Glutamatergic neuron (in vitro differentiated cells): Measurements from ENCODE around the gene FAM210B. TPM values are rescaled to one million over a fixed set of nuclear protein-coding genes. Genes with fewer than 3 reads are reported as not detected.
"Not testable (repeated sequence)": the region's sequence is repeated elsewhere in the genome, so short reads cannot be mapped to it uniquely, and the experiment has no call there.

Experiments
- DNase-seq: peaks from one replicate; pipeline ENCODE4 v3.0.0; 2022
- H3K27ac Mint-ChIP-seq: one replicate; pipeline ENCODE4 v1.8.0; 2020; ENCODE audit warnings: mild to moderate bottlenecking, mixed read lengths, inconsistent platforms; ENCODE audit not compliant: unreplicated experiment
- H3K27me3 Mint-ChIP-seq: one replicate; pipeline ENCODE4 v1.8.0; 2020; ENCODE audit warnings: mild to moderate bottlenecking, moderate library complexity, mixed read lengths, inconsistent platforms; ENCODE audit not compliant: unreplicated experiment
- H3K36me3 Mint-ChIP-seq: one replicate; pipeline ENCODE4 v1.8.0; 2020; ENCODE audit warnings: mild to moderate bottlenecking, mixed read lengths, inconsistent platforms; ENCODE audit not compliant: unreplicated experiment
- H3K4me1 Mint-ChIP-seq: one replicate; pipeline ENCODE4 v1.8.0; 2020; ENCODE audit warnings: mild to moderate bottlenecking, low read depth, mixed read lengths, inconsistent platforms; ENCODE audit not compliant: unreplicated experiment
- H3K4me3 Mint-ChIP-seq: one replicate; pipeline ENCODE4 v1.8.0; 2020; ENCODE audit warnings: mild to moderate bottlenecking, mixed read lengths, inconsistent platforms; ENCODE audit not compliant: unreplicated experiment
- H3K9me3 Mint-ChIP-seq: one replicate; pipeline ENCODE4 v1.8.0; 2020; ENCODE audit warnings: mild to moderate bottlenecking, moderate library complexity, mixed read lengths, inconsistent platforms; ENCODE audit not compliant: unreplicated experiment
- CTCF ChIP-seq: fragments of 200-600 bp; sonication (generic); IDR thresholded peaks from one replicate; pipeline ENCODE4 v1.5.0; 2021; ENCODE audit not compliant: partially characterized antibody, unreplicated experiment
- total RNA-seq: library from RNA; stranded (reverse); fragmentation: NEBNext Ultra II Directional; extraction: Animal tissue kit (Norgen Biotek cat#: 25700); gene quantifications from one replicate; pipeline ENCODE4 v1.2.1, GENCODE V29; 2021; ENCODE audit not compliant: unreplicated experiment

FAM210B gene
- total RNA-seq, 1 donor from 2014 or later: 86.1 TPM

DNA sequence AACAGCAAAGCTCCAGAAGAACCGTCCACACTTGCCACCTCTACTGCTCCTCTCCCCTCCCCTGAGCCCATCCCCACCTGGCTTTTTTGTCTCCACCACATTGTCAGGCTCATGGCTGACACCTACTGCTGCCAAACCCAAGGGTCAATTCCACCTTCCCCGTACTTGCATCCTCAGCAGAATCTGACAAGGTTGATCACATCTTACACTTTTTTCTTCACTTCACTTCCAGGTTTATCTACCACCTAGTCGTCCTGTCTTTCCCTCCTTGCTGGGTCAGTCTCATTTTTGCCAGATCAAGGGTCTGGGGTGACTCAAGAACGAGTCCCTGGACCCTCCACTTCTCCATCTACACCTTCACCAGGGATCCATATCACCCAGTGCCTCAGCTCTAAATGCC is 30.1 kb downstream of the FAM210B start:
- Mint-ChIP-seq H3K4me3 (peak overlapping the region; percentile 1), H3K27ac (no peak overlapping the region), H3K36me3 (no peaks in the 10 kb centered on the region), H3K27me3 (no peaks in the 10 kb centered on the region), H3K9me3 (no peaks in the 10 kb centered on the region), H3K4me1 (peaks cover 29% of the 10 kb centered on the region)
- DNase-seq: no peak
- TF ChIP-seq CTCF: no peak

DNA sequence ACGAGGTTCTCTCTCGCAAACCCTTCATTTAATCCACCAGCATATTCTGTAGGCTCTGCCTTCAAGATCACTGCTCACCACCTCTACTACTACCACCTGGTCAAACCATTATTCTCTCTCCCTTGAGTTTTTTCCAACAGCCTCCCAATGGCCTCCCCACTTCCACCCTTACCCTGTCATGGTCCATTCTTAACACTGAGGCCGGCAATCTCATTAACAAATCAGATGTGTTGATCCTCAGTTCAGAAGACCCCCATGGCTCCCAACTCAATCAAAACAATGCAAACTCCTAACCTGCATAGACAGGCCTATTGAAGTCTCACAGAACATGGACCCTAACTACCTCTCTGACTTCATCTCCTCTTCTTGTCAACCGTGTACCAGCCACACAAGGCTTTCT is 31.0 kb downstream of the FAM210B start:
- Mint-ChIP-seq H3K36me3 (no peaks in the 10 kb centered on the region), H3K4me3 (no peak overlapping the region), H3K27me3 (no peaks in the 10 kb centered on the region), H3K27ac (no peak overlapping the region), H3K9me3 (no peaks in the 10 kb centered on the region), H3K4me1 (peaks cover 25% of the 10 kb centered on the region)
- TF ChIP-seq CTCF: no peak
- DNase-seq: no peak

- not testable (repeated sequence) for H3K27me3 Mint-ChIP-seq, H3K36me3 Mint-ChIP-seq, H3K27ac Mint-ChIP-seq, H3K9me3 Mint-ChIP-seq, DNase-seq, H3K4me3 Mint-ChIP-seq
- H3K4me1 Mint-ChIP-seq: peaks cover 20% of the 10 kb centered on the region
These were observed 31.6 kb downstream of the FAM210B start for GRCh38 chr20:56390396-56390795.

DNA sequence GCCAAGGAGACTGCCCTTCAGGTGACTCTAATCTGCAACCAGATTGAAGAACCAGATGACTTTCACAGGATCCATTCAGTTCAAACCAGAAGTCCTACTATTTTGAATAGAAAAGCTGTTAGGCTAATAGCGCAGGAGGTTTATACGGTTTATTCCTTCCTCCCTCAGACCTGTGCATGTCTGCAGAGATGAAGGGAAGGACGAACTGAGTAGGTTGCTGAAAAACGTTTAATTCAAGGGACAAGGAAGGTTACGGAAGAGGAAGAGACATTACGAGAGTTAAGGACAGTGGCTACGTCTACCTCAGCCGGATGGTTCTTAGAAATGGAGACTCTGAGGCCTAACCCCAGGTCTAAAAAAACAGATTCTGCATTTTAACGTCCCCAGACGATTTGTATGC is 32.3 kb downstream of the FAM210B start:
- DNase-seq: no peak
- Mint-ChIP-seq H3K36me3 (no peaks in the 10 kb centered on the region), H3K9me3 (no peaks in the 10 kb centered on the region), H3K4me1 (peaks cover 16% of the 10 kb centered on the region), H3K4me3 (no peak overlapping the region), H3K27me3 (no peaks in the 10 kb centered on the region), H3K27ac (no peak overlapping the region)
- TF ChIP-seq CTCF: no peak

DNA sequence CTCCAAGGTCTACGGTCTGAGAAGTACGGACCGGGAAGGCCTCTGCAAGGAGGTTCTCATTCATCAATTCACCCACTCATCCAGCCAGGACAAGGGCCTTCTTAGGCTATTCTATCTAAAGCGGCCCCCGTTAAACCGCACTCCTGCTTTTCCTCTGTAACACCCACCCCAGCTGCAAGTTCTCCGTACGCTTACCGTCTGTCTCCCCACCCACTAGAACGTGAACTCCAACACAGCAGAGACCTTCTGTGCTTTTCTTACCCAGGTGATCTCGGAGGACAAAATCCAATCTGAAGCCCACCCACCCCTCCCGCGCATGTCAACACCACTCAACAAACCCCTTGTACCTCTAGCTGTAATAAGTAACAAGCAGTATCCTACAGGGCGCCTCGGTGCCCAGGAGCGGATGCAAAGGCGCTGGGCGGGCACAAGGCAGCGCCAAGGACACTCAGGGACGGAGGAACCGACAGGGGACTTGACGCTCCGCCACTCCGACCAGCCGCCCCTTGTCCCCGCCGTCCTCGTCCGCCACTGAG is 32.9 kb downstream of the FAM210B start:
- no peaks in the 10 kb centered on the region for H3K36me3 Mint-ChIP-seq

More for the DNA sequence above, 32.9 kb downstream of the FAM210B start:
- TF ChIP-seq CTCF: no peak
- H3K27me3 Mint-ChIP-seq: no peaks in the 10 kb centered on the region
- peaks cover 15% of the 10 kb centered on the region for H3K4me1 Mint-ChIP-seq
- H3K27ac Mint-ChIP-seq: no peak overlapping the region
- DNase-seq: no peak
- H3K4me3 Mint-ChIP-seq: no peak overlapping the region
- H3K9me3 Mint-ChIP-seq: no peaks in the 10 kb centered on the region
